Fibroblast of villous mesenchyme (primary cell): Measurements from ENCODE around the gene DIPK1C. TPM values are rescaled to one million over a fixed set of nuclear protein-coding genes. Genes with fewer than 3 reads are reported as not detected.

Source experiments
- DNase-seq: peaks from one replicate; pipeline ENCODE4 v3.0.0-alpha.2; 2010; ENCODE audit warnings: low read depth
- H3K4me3 ChIP-seq: 2 replicates; pipeline ENCODE4 v1.5.1; 2011; ENCODE audit warnings: low read depth, mild to moderate bottlenecking, low read length
- CTCF ChIP-seq: IDR thresholded peaks from 2 replicates; pipeline ENCODE4 v1.5.1; 2012; ENCODE audit warnings: low read depth, mild to moderate bottlenecking, low read length; ENCODE audit not compliant: insufficient read depth
- total RNA-seq: library from RNA; depleted of rRNA; stranded (reverse); fragments of >200 nt; gene quantifications from 2 replicates; pipeline ENCODE4 v1.2.3, GENCODE V29; 2012

DIPK1C gene
- total RNA-seq, 1 donor, result not detected

GRCh38 chr18:74473976-74474640 lies 17.0 kb upstream of the DIPK1C start:
- no peak for DNase-seq
- no peak for TF ChIP-seq CTCF
- no peak overlapping the region for H3K4me3 ChIP-seq

GRCh38 chr18:74472312-74472711 lies 15.2 kb upstream of the DIPK1C start:
- H3K4me3 ChIP-seq, result no peak overlapping the region
- DNase-seq, result no peak
- no peak for TF ChIP-seq CTCF

- DNase-seq, result no peak
- no peak overlapping the region for H3K4me3 ChIP-seq
- TF ChIP-seq CTCF, result no peak
Measured at GRCh38 chr18:74468547-74469061, 11.5 kb upstream of the DIPK1C start.

- TF ChIP-seq CTCF, result no peak
- no peak for DNase-seq
- H3K4me3 ChIP-seq, result no peak overlapping the region
Measured at GRCh38 chr18:74465775-74466174, 8.7 kb upstream of the DIPK1C start.

- DNase-seq, result no peak
- no peak overlapping the region for H3K4me3 ChIP-seq
- no peak for TF ChIP-seq CTCF
Measured at GRCh38 chr18:74463983-74464382, 6.9 kb upstream of the DIPK1C start.

- no peak for DNase-seq
- TF ChIP-seq CTCF, result no peak
- no peak overlapping the region for H3K4me3 ChIP-seq
Measured at GRCh38 chr18:74463254-74463653, 6.1 kb upstream of the DIPK1C start.

GRCh38 chr18:74460825-74461224 lies 3.7 kb upstream of the DIPK1C start:
- H3K4me3 ChIP-seq, result no peak overlapping the region
- DNase-seq, result no peak
- no peak for TF ChIP-seq CTCF
